GM18511 (cell line): ENCODE measurements around the gene NFRKB.
A peak's percentile ranks its signal among the peaks of the same experiment; 100 is the strongest.
"Not testable (repeated sequence)": the region's sequence is repeated elsewhere in the genome, so short reads cannot be mapped to it uniquely, and the experiment has no call there.

Source experiments
- ATAC-seq: cut with Tn5 transposase; IDR thresholded peaks from one replicate; pipeline ENCODE4 v1.9.1; 2021; ENCODE audit warnings: mild to moderate bottlenecking, moderate library complexity; ENCODE audit not compliant: unreplicated experiment

NFRKB gene

DNA sequence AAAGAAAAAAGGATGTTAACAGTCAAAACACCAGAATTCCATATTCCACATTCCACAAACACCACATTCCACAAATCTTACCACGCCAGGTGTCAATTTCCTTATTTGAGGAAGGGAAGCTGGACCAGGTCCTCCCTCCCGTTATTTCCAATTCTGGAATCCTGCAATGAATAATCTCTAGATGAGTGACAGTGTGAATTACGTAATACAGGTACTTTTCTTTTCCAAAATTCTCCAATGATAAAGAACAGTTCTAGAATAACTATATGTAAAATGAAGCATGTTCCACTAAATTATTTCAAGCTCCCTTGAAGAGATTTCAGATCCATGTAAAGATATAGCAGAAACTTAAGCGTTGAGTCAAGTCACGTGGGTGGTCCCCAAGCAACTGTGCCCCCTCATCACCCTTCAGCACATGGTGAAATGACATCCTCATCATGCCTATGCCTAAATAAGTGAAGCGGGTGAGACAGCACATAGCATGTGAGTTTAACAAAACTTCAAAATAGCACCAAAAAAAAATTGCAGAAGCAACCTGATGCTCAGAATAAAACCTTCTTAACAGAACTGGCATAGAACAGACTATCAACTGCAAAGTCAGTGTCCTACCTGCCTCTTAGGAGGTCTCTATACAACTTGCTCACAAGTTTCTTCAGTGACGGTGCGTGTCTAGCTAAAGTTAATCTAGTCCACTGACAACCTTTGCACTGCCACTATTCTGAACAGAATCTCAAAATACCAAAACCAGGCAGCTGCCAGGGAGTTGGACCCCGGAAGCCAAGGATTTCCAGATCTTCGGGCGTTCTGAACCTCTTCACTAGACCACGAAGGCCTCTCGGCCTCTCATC, 876 bp downstream of the NFRKB start:
- ATAC-seq: peak; percentile 4

DNA sequence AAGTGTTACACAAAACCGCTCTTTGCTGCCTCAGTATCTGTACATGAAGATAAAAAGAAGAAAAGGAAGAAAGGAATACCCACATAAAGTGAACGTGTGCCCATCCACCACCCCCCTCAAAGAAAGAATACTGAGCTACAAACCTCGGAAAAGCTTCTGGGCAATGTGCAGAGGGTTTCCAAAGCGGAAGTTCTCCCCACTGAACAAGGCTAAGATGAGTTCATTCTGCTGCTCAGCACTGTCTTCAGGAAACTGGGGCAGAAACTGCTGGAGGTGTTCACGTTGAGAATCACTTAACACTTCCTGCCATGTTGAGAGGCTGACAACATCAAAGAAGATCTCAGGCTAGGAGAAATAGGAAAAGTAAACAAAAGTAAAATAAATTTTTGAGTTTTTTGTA, 6.9 kb downstream of the NFRKB start:
- ATAC-seq: no peak

DNA sequence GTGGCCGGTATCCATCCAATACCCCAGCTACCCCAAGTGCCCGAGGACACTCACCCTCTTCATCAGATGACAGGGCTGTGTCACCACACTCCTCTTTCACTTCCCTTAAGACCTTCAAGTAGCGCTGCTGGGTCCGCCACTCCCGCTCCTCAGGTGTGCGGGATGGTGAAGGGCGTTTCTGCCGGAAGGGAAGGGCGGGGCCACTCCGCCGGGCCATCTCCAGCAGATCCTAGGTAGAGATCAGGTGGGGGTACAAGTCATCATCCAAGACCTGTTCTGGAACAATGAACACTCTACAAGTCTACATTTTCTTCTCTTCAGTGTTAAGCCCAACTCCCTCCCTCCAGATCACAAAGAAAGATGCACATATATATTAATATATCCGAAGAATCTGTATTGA, 10.0 kb downstream of the NFRKB start:
- ATAC-seq: no peak

DNA sequence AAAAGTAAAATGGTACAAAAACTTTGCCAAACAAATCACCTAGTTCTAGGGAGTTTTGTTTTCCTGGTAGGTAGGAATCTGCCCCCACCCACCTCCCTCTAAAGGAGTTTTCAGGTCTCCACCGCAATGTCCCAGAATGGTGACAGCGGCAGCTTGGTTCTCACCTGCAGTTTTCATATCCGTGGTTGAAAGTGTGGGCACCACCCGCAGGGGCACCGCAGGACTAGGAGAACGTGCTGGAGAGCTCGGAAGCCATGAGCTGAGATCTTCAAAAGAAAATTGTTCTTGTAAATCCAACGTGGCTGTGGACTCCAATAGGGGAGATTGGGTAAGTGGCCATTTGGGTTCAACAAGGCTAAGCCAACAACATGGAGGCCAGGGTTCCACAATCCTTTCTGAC, 10.8 kb downstream of the NFRKB start:
- no peak for ATAC-seq

DNA sequence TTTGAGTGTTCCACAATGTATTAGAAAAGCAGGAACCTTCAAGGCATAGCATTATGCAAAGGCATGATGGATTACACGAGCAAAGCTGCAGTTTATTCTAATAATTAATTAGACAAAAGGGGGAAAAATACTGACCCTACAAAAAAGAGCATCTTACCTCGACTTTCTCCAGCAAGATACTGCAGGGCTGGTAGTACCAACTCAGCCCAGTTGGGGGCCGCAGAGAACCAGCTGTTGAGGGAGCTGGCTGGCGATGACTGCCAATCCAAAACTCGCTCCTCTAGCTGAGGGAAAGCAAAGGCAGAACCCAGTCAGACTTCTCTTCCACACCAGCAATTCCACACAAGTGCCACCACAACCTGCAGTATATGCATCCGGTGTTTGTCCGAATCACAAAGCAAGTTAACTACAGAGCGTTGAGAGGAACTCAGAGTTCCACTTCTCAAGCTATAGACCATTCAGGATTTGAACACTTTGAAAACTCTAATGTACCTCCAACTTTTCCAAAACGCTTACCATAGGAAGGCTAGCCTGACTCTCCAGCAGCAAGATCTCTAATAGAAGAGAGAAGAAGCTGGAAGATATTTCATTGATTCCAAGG, 13.7 kb downstream of the NFRKB start:
- ATAC-seq: no peak

DNA sequence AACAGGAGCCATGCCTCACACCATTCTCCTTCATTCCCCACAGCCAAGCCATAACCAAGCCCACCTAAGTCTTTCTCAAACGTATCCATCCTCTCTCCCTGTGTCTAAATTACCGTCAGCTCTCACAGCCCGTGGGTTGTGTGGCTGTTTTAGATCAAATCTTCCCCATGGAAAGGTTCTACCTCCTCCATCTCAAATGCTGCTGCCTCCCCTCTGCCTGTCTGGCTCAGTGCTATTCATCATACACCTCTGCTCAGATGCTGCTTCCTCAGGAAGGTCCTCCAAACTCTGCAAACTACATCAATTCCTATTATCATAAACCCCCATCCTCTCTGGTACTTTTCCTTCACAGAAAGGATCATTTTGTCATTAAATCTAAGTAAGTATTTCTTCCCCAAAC, 15.1 kb downstream of the NFRKB start:
- ATAC-seq: no peak

DNA sequence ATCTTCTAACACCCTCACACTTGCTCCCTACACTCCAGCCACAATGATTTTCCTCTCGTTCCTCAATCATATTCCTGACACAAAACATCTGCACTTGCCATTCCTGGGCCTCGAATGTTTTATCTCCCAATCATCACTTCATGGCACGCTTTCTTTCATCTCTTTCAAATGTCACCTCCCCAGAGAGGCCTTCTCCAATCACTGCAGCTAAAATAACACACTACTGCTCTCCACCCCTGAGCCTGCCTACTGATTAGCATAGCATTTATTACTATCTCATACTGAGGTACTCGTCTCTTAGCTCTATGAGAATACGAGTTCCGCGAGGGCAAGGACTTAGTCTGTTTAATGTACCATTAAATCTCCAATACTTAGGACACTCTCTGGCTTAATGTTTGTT, 23.5 kb downstream of the NFRKB start:
- ATAC-seq: no peak

DNA sequence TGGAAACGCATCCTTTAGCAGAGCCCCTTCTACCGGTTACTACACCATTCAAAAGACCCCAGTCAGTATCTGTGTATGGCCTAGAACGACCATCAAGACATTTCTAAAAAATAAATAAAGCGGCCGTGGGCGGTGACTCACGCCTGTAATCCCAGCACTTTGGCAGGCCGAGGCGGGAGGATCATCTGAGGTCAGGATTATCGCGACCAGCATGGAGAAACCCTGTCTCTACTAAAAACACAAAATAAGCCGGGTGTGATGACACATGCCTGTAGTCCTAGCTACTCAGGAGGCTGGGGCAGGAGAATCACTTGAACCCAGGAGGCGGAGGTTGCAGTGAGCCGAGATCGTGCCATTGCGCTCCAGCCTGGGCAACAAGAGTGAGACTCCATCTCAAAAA, 26.8 kb downstream of the NFRKB start:
- ATAC-seq: not testable (repeated sequence)

DNA sequence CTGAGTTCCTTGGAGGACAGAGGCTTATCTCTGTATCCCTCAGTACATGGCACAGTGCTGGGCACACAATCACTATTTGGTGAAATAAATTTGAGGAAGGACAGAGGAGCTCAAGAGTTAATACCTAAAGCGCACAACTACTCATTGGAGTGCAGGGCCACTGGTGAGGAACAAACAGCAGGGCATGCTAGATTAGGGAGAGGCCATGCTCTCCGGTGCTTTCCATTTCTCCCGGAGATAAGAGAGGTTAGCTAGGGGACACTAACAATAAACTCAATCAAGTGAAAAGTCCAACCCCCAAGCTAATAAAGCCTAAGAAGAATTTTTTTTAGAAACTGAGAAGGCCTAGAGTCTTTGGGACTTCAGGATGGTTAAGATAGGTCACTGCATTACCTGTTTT, 29.1 kb downstream of the NFRKB start:
- ATAC-seq: no peak

DNA sequence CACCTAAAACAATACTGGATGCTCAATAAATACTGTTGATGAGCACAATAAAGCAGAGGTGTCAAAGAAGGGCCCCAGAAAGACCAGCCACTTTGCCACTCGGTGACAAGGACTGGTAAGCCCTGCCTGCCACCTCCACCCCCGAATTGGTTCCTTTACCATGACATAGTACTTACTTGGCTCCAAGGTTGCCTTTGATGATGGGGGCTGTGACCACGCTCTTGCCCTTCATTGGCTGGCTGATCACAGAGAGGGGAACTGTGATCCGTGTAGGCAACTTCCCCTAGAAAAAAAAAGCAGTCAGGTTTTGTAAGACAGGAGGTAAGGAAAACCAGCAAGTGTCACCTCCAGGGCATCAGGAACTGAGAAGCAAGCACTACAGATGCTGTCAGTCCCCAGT, 29.7 kb downstream of the NFRKB start:
- no peak for ATAC-seq

DNA sequence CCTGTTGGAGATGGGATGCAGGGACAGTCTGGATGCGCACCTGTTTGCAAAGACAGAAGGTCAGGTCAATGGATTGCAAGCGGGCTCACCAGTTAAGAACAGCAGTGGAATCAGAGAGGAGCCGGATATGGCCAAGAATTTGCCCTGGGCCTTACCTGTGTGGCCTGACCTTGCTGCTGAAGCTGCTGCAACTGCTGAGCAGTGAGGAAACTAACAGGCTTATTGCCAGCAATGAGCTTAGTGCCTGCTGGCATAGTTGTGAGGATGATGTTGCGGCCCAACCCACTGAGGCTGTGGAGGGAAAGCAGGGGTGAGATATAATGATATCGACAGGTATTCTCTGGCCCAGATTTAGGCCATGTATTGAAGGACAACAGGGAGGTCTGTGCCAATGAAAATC, 30.6 kb downstream of the NFRKB start:
- no peak for ATAC-seq

DNA sequence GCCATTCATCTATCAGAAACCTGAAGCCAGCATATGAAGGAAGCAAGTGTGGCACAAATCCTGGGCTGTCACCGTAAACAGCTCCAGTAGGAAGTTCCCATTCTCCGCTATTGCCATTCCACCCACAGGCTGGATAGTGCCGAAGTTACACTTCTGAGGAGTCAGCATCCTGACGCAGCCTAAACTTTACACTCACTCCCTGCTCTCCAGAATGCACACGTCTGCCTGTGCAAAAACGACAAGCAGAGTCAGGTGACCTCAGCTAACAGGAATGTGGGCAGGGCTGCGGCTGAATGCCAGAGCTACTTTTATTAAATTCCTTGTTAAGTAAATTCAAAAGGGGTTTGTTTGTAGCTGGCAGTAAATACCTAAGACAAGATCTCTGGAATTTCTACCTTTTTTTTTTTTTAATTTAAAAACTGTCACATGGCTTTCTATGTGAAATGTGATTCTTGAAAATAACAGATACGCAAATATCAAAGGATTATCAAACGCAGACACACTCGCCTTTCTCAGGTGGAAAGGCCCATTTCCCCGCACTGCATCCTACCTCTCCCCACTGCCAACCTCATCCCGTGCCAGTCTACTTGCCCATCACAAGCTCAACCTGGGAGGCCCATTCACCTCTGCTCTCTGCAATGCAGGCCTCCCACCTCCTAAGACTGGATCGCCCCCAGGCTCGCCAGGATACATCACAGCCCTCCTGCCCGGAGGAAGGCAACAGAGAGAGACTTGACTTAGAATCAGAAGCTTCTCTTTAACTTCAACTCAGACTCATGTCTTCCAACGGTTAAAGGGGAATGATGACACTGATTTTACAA, 33.5 kb downstream of the NFRKB start:
- ATAC-seq: no peak

DNA sequence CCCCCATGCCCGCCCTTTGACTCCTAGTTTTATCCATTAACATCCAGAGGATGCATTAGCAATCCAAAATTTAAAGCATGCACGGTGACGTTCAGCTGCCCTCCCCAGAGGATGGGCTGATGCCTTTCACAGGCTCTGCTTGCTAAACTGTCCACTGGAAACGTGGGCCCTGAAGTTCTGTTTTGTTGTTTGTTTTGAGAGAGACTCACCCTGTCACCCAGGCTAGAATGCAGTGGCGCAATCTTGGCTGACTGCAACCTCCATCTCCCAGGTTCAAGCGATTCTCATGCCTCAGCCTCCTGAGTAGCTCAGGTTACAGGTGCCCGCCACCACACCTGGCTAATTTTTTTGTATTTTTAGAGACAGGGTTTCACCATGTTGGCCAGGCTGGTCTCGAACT, 39.3 kb downstream of the NFRKB start:
- no peak for ATAC-seq

DNA sequence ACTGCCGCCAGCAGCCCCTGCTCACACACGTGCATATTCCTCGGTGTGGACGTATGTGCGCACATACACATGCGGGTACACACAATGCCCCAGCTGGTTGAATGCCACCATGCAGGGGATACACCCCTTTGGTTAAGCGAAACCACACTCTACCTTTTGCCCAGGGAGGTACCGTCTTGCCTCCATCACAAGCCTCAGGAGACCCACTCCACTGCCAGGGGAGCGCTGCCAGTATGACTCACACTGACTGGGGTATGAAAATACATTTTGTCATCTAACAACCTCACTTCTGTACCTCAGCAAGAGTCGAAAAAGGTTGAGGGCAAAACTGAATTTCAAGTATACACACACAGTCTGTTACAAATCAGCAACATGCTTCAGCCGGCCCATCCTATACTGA, 40.3 kb downstream of the NFRKB start:
- no peak for ATAC-seq

DNA sequence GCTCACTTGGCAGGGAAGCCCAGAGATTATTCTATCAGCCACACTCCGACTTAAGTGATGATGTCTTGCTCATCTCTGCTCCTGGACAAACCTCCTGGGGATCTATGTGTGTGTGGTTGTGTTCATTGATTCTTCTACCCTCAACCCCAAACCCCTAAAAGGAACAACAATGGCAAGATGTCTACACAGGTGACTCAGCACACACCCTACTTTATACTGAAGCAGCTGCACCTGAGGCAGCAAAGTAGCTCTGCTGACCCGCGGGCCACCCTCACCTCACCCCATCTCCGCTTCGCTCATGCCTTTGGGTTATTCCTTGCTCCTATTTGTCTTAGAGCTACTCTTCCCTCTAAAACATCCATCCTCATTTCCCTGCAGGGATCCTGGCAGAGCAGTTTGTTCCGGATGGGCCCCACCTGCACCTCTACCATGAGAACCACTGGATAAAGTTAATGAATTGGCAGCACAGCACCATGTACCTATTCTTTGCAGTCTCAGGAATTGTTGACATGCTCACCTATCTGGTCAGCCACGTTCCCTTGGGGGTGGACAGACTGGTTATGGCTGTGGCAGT, 41.1 kb downstream of the NFRKB start:
- ATAC-seq: no peak

DNA sequence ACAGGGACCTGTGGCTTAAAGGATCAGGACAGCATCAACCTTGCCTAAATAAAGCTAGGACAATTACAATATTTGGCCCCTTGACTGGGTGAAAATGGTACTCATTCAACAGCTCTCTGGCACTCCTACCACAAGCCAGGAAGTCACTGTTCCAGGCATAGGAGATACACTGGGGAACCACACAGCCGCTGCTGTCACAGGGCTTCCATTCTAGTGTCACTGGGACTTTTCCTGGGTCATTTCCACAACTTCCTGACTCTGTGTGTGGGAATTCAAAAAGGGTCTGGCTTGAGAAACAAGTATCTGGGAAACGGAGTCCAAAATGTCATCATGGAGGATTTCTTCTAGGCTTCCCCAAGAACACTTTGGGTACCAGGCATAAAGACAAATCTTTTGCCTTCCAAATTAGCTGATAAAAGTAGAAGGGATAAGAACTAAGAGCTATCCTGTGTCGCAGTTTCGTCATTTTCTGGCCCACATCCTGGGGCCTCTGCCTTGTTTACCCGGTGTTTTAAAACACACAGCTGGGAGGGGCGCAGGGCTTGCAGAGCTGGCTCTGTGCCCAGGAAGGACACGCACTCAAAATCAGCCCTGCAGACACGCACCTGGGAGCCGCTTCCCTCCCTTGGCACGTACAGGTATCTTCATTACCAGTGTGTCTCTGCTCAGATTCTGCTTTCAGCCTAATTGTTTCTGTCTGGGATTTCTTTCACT, 41.7 kb downstream of the NFRKB start:
- ATAC-seq: no peak

DNA sequence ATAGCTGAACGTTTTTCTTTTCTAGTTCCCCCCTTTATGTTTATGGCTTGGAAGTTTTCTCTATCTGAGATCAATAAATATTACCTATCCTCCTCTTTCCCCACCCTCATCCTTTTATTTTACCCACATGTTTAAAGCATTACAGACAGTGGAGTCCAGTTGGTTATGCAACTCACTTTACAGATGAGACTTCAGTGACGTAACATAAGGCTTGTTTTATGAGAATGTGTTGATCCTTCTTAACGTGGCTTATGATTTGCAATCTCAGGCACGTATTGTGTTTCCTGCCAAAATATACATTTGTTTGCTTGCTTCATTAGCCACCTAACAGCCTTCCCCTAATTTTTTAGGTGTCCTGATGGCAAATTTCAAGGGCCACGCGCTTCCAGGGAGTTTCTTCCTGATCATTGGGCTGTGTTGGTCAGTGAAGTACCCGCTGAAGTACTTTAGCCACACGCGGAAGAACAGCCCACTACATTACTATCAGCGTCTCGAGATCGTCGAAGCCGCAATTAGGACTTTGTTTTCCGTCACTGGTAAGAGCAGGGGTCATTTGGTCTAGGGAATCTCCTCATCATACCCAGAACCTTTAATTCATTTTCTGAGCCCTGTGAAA, 43.1 kb downstream of the NFRKB start:
- no peak for ATAC-seq

DNA sequence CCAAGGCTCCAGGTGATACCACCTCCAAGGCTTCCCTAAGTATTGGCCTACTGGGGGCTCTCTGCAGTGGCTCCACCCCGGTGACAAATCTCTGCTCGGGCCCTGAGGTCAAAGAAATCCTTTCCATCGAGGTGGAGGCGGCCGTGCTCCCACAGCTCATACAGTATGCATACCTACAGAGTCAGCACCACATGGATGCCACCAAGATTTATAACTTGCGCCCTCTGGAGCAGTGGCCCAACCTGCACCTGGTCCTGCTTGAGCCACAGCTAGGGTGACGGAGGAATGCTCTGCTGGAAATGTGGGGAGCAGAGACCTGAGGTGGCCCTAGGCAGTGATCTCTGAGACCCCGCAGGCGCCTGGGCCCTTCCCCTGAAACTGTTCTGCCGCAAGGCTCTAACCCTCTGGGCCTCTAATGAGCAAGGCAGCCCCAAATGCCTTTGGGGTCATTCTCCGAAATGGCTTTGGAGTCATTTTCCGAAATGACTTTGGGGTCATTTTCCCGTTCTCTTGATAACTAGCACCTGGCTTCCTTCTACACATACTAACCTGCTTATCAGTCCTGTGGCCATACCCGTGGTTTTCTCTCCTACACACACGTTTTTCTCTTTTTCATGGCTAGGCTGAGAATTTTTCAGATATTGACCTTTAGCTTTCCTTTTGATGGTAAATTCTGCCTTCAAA, 45.8 kb downstream of the NFRKB start:
- ATAC-seq: no peak

DNA sequence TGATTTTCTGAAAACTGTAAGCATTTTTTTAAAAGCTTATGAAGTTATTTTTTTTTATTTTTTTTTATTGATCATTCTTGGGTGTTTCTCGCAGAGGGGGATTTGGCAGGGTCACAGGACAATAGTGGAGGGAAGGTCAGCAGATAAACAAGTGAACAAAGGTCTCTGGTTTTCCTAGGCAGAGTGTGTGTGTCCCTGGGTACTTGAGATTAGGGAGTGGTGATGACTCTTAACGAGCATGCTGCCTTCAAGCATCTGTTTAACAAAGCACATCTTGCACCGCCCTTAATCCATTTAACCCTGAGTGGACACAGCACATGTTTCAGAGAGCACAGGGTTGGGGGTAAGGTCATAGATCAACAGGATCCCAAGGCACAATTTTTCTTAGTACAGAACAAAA, 48.0 kb downstream of the NFRKB start:
- ATAC-seq: not testable (repeated sequence)
